Tibial nerve (tissue), 4 donors: ENCODE data around the gene VPS37D.
"Not testable (repeated sequence)": the region's sequence is repeated elsewhere in the genome, so short reads cannot be mapped to it uniquely, and the experiment has no call there.

Experiments used
- CTCF ChIP-seq, 5 experiments: fragments of 200-600 bp in 3 of 5; fragments of 450-650 bp in 2 of 5; sonication (generic) in 3 of 5; IDR thresholded peaks; one replicate each; pipeline ENCODE4 v1.5.1; 2016 to 2019; ENCODE audit warnings: antibody characterized with exemption in 5 of 5, mild to moderate bottlenecking in 3 of 5, moderate library complexity in 2 of 5
- EP300 ChIP-seq, 2 donors: sonication (generic); formaldehyde crosslinking; IDR thresholded peaks; one replicate each; pipeline ENCODE4 v1.6.1; 2017; ENCODE audit warnings: antibody characterized with exemption in 2 of 2, mild to moderate bottlenecking in 1 of 2
- POLR2A ChIP-seq, 2 donors: fragments of 450-650 bp; IDR thresholded peaks; one replicate each; pipeline ENCODE4 v1.6.1; 2017; ENCODE audit warnings: antibody characterized with exemption in 2 of 2, mild to moderate bottlenecking in 2 of 2, moderate library complexity in 2 of 2

- not testable (repeated sequence) for TF ChIP-seq CTCF, POLR2A, EP300 (IDR thresholded peaks at IDR 0.05)
These were observed 7.0 kb upstream of the VPS37D start for GRCh38 chr7:73660594-73660993.
